Measurements from ENCODE around the gene DCHS2.

DCHS2 gene

DNA sequence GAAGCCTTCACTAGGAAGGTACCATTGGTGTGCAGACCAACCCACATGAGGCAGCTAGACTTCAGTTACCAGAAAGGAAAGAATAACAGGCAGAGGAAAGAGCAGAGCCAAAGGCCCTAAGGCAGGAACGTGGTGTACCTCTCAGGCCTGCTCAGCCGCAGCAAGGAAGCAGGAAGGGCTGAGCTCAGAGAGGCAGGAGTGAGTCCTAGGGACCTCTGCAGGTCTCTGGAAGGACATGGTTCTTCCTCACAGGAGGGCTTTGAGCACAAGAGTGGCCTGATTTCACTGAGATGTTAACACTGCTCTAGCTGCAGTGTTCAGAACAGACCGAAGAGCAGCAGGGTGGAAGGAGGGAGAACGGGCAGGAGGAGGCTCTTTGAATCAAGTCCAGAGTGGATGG lies 124.6 kb downstream of the DCHS2 start:
- Histone ChIP-seq H3K27me3 (ENCODE audit: insufficient read depth, low read length) (no peaks in the 10 kb centered on the region), H3K27ac (ENCODE audit: low read depth, low read length, poor library complexity, severe bottlenecking) (no peak overlapping the region), H3K9me3 (ENCODE audit: low read length) (no peaks in the 10 kb centered on the region), H3K9me2 (ENCODE audit: low read depth, low read length) (no peaks in the 10 kb centered on the region), H3K4me1 (ENCODE audit: insufficient read depth, low read length, severe bottlenecking) (no peaks in the 10 kb centered on the region), H3K9ac (ENCODE audit: low read length) (no peak overlapping the region), H3K79me2 (ENCODE audit: insufficient read depth, low read length) (no peaks in the 10 kb centered on the region), H3K4me3 (ENCODE audit: low read depth, low read length, poor library complexity, severe bottlenecking) (no peak overlapping the region), H4K20me1 (ENCODE audit: insufficient read depth, low read length) (no peaks in the 10 kb centered on the region), H3K36me3 (ENCODE audit: insufficient read depth, low read length) (no peaks in the 10 kb centered on the region), H2AFZ (ENCODE audit: low read length) (no peak overlapping the region), H3K4me2 (ENCODE audit: low read length) (no peak overlapping the region), H3F3A (ENCODE audit: insufficient read depth, low read length) (no peaks in the 10 kb centered on the region)
- TF ChIP-seq, protein P1, sequence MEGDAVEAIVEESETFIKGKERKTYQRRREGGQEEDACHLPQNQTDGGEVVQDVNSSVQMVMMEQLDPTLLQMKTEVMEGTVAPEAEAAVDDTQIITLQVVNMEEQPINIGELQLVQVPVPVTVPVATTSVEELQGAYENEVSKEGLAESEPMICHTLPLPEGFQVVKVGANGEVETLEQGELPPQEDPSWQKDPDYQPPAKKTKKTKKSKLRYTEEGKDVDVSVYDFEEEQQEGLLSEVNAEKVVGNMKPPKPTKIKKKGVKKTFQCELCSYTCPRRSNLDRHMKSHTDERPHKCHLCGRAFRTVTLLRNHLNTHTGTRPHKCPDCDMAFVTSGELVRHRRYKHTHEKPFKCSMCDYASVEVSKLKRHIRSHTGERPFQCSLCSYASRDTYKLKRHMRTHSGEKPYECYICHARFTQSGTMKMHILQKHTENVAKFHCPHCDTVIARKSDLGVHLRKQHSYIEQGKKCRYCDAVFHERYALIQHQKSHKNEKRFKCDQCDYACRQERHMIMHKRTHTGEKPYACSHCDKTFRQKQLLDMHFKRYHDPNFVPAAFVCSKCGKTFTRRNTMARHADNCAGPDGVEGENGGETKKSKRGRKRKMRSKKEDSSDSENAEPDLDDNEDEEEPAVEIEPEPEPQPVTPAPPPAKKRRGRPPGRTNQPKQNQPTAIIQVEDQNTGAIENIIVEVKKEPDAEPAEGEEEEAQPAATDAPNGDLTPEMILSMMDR (IDR thresholded peaks at IDR 0.05; ENCODE audit: low read length): no peak
- TF ChIP-seq EZH2 (IDR thresholded peaks at IDR 0.05; ENCODE audit: borderline replicate concordance, low read length): no peak

DNA sequence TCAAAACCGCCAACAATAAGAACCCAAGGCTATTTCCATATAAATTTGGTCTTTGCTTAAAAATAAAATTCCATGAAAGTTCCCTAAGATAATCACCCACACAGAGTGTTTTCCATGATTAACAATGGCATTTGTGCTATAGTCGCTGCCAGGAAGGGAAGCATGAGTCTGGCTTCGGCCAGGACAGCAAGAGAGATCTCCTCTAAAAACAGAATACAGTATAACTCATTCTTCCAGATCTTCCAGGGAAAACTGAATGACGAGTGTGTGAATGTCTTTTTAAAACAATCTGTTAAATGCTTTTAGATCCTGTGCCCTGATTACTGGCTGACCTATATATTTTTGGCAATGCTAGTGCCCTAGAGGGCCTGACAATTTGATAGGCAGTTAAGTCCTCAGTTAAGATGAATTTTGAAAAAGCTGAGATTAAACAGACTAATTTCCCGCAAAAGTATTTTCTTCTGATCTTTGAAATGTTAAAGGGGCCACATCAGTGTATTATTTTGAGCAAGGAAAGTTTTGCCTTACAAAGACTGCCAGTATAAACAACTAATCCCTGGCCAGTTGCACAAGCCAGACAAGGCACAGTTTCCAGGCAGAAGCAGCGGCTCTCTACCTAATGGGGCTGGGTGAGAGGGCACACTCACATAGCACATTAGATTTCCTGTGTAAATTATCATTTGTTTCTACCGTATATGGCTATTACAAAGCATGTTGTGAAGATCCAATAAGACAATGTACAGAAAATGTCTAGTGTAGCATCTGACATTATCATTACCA lies 127.3 kb downstream of the DCHS2 start:
- Histone ChIP-seq H3K79me2 (ENCODE audit: insufficient read depth, low read length) (no peaks in the 10 kb centered on the region), H4K20me1 (ENCODE audit: insufficient read depth, low read length) (no peaks in the 10 kb centered on the region), H3F3A (ENCODE audit: insufficient read depth, low read length) (no peaks in the 10 kb centered on the region), H3K4me3 (ENCODE audit: low read depth, low read length, poor library complexity, severe bottlenecking) (no peak overlapping the region), H3K36me3 (ENCODE audit: insufficient read depth, low read length) (no peaks in the 10 kb centered on the region), H3K9me3 (ENCODE audit: low read length) (no peaks in the 10 kb centered on the region), H3K27me3 (ENCODE audit: insufficient read depth, low read length) (no peaks in the 10 kb centered on the region; the same call in 1 of the 2 replicates), H2AFZ (ENCODE audit: low read length) (no peak overlapping the region), H3K9me2 (ENCODE audit: low read depth, low read length) (no peaks in the 10 kb centered on the region), H3K27ac (ENCODE audit: low read depth, low read length, poor library complexity, severe bottlenecking) (no peak overlapping the region), H3K4me1 (ENCODE audit: insufficient read depth, low read length, severe bottlenecking) (no peaks in the 10 kb centered on the region), H3K4me2 (ENCODE audit: low read length) (no peak overlapping the region), H3K9ac (ENCODE audit: low read length) (no peak overlapping the region)
- TF ChIP-seq, protein P1 (IDR thresholded peaks at IDR 0.05; ENCODE audit: low read length): no peak
- TF ChIP-seq EZH2 (IDR thresholded peaks at IDR 0.05; ENCODE audit: borderline replicate concordance, low read length): no peak

DNA sequence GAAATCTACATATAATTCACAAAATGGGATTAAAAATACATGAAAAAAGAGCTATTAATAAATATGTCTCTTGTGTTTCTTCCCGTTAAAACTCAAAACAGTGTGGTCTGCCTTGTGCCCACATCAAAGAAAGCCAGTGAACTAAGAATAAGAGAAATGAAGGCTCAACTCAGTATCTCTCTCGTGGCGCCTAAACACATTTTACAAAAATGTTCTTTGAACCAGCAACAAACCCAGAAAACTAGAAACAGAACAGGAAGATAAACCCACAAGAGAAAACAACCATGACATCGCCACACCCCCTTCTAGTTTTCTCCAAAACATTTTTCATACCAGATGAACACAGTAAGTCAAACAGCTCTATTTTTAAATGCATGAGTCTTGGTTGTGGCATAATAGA lies 130.1 kb downstream of the DCHS2 start:
- Histone ChIP-seq H4K20me1 (ENCODE audit: insufficient read depth, low read length) (no peaks in the 10 kb centered on the region), H3K79me2 (ENCODE audit: insufficient read depth, low read length) (no peaks in the 10 kb centered on the region), H3K4me2 (ENCODE audit: low read length) (no peak overlapping the region), H3K4me1 (ENCODE audit: insufficient read depth, low read length, severe bottlenecking) (no peaks in the 10 kb centered on the region), H3K27ac (ENCODE audit: low read depth, low read length, poor library complexity, severe bottlenecking) (no peak overlapping the region), H3K9me2 (ENCODE audit: low read depth, low read length) (no peaks in the 10 kb centered on the region), H3K9ac (ENCODE audit: low read length) (no peak overlapping the region), H3K36me3 (ENCODE audit: insufficient read depth, low read length) (no peaks in the 10 kb centered on the region), H3K4me3 (ENCODE audit: low read depth, low read length, poor library complexity, severe bottlenecking) (no peak overlapping the region), H3K9me3 (ENCODE audit: low read length) (no peaks in the 10 kb centered on the region), H2AFZ (ENCODE audit: low read length) (no peak overlapping the region), H3F3A (ENCODE audit: insufficient read depth, low read length) (no peaks in the 10 kb centered on the region), H3K27me3 (ENCODE audit: insufficient read depth, low read length) (no peaks in the 10 kb centered on the region; the same call in 1 of the 2 replicates)
- no peak for TF ChIP-seq EZH2 (IDR thresholded peaks at IDR 0.05; ENCODE audit: borderline replicate concordance, low read length)
- TF ChIP-seq, protein P1 (IDR thresholded peaks at IDR 0.05; ENCODE audit: low read length): no peak
